Activated T-helper 1 cell treated with anti-CD3 and anti-CD28 coated beads, Interleukin-2, amount 50 U/mL, for 16 hours (primary cell): ENCODE measurements around the gene ACYP2.
A peak's percentile ranks its signal among the peaks of the same experiment; 100 is the strongest.
"Not testable (repeated sequence)": the region's sequence is repeated elsewhere in the genome, so short reads cannot be mapped to it uniquely, and the experiment has no call there.

ENCODE experiments used
- DNase-seq, 2 donors: peaks; one replicate each; pipeline ENCODE4 v3.0.0-alpha.2; 2020; ENCODE audit warnings: low read depth in 1 of 2, low spot score in 1 of 2

ACYP2 gene

GRCh38 chr2:54115284-54116137 lies at the start of gene ACYP2:
Gene ACYP2, plus strand, starts transcription at chr2:54115615.
- peak; percentile 85 to 88 for DNase-seq

DNA sequence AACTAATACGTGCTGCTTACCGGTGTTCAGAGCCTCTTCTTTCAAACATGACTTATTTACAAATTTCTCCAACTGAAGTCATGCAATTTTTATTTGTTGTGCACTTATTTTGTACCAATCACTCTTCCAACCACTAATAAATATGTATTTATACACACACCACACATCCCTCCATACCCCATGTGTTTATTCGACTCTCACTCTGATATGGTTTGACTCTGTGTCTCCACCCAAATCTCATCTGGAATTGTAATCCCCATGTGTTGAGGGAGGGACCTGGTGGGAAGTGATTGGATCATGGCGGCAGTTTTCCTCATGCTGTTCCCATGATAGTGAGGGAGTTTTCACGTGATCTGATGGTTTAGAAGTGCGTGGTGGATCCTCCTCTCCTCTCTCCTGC lies 49.5 kb upstream of the ACYP2 start:
- no peak for DNase-seq

- DNase-seq: no peak
Measured at GRCh38 chr2:54067851-54068375, 47.5 kb upstream of the ACYP2 start.

- not testable (repeated sequence) for DNase-seq
Measured at GRCh38 chr2:54072483-54072882, 42.9 kb upstream of the ACYP2 start.

- no peak for DNase-seq
Measured at GRCh38 chr2:54073796-54074195, 41.6 kb upstream of the ACYP2 start.

- DNase-seq: no peak
Measured at GRCh38 chr2:54074606-54075341, 40.6 kb upstream of the ACYP2 start.

- DNase-seq: no peak
Measured at GRCh38 chr2:54076586-54076985, 38.8 kb upstream of the ACYP2 start.

DNA sequence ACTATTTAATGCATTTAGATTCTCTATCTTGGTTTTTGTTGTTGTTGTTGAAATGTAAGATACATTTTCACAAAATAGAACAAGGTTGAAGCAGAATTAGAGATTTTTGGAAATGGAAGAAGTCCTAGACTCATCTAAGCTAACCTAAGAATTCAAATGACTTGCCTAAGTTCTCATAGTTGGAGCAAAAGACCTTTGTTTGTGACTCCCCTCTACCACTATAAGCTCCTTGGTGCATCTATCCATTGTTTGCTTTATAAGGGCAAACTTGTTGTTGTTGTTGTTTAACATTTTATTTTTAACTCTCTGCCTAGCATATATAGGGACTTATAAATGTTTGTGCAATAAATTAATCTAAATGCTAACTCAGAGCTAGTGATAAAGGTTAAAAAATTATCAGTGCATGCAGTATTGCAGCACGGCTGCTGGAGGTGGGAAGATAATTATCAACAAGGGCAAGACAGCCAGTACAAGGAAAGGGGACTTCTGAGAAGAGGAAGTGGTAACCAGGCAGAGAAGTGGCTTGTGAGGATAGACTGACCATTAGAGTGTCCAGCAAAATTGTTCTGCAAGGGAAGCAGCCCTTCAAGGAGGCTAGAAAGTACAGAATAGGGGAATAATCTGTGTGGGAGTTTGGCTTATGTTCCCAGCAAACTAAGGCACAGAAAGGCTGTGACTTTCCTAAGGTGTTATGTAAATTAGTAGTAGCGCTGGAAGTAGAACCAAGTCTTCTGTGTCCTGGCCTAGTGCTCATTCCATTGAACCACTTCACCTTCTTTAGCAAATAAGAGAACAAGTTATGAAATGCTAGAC lies 38.1 kb upstream of the ACYP2 start:
- DNase-seq: no peak

DNA sequence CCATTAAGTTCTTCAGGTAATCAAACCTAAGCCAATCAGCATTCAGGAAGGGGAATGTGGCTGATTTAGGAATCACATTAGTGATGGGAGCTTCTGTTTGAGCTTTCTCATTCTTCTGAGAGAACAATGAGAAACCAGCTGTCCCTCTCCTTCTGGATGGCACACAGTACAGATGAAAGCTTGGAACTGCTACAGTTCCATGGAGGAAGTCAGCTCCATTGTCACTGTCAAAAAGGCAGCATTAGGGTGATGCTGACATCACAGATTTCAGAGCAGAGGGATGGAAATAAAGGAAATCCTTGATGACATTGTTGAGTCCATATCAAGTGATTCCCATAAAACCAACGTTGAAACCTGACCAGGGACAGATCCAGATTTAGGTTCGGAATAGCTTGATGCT lies 36.1 kb upstream of the ACYP2 start:
- no peak for DNase-seq

GRCh38 chr2:54081574-54081973 lies 33.8 kb upstream of the ACYP2 start:
- no peak for DNase-seq

- no peak for DNase-seq
Measured at GRCh38 chr2:54083021-54083420, 32.4 kb upstream of the ACYP2 start.

- no peak for DNase-seq
Measured at GRCh38 chr2:54083445-54083844, 32.0 kb upstream of the ACYP2 start.

DNA sequence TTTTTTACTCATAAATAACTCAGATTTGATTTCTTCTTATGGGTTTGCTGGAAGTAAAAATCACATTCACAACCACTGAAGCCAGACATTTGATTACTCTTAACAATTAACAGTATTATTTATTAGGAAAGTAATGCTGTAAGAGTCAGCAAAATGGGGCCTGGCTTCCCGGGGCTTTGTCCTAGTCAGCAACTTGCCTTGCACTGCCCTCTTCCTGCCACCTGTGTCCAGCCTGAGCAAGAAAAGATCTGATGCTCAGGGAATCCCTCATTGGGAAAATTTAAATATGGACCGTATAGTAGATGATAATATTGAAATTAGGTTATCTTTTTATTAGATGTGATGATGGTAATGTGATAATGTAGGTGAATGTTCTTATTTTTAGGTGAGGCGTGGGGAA lies 30.8 kb upstream of the ACYP2 start:
- no peak for DNase-seq

DNA sequence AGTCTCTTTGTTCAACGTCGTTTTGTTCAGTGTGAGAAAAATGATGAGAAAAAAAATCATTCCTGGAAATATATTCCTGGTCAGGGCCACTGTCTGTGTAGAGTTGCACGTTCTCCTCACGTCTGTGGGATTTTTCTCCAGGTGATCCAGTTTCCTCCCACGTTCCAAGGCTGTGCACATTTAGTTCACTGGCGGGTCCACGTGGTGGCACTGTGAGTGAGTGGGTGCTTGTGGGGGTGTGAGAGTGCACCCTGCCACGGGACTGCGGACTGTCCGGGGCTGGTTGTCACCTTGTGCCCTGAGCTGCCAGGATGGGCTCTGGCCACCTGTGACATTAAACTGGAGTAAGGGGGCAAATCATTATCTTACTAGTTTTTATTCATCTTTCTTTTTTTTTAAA lies 30.3 kb upstream of the ACYP2 start:
- no peak for DNase-seq

- no peak for DNase-seq
Measured at GRCh38 chr2:54086157-54086556, 29.3 kb upstream of the ACYP2 start.

DNA sequence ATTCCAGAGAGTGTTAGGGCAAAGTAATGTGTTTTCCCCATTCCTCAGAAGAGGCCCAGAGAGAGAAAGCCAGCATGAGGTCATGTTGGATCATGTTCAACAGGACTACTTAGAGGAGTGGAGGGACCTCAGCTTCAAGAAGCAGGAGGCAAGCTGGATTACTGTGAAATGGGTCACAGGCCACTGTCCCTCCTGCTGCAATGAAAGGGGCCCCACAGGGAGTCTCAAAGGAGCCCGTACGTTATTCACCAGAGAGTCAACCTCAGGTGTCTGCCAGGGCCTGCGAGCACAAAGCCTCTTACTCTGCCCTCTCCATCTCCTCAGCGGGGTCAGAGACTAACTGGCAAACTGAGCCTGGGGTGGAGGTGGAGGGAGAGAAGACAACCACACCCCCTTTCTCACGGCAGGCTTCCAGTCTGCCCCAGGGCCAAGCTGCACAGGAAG lies 27.2 kb upstream of the ACYP2 start:
- no peak for DNase-seq

DNA sequence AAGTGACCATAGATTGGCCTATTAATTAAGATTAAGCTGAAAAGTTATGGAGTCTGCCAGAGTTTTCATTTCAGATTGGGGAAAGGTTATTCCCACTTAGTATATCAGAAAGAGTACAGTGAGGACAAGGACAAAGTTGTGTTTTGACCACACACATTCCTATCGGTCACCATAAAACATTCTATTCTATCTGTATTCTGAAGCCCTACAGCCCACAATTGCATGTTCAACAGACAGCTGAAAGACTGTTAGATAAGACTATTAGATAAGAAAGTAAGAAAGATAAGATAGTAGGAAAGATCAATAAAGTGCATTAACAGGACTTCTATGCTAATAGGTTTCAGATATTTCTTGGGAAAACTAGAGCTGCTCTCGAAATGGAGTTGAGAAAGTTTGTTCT lies 26.7 kb upstream of the ACYP2 start:
- DNase-seq: no peak

DNA sequence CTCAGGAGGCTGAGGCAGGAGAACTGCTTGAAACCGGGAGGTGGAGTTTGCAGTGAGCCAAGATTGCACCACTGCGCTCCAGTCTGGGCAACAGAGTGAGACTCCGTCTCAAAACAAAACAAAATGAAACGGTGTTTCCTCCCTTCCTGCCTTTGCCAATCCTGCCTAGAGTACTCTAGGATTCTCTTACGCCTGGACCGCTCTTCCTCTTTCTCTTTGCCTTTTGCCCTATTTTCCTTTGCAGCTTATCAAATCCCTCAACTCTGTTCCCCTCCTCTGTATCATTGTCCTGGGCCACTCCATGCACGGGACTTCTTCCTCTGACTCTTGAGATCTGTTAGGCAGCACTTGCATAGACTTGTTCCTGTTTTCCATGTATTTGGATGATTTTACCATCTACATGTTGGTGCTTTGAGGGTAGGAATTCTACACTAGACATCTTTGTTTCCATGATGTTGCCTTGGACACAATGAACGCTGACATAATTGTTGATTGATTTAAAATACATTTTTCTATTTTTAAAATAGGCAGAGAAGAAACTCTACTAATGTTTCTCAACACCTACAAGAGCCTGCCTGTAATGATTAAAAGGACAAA lies 24.8 kb upstream of the ACYP2 start:
- DNase-seq: no peak

- no peak for DNase-seq
Measured at GRCh38 chr2:54092940-54093339, 22.5 kb upstream of the ACYP2 start.

- not testable (repeated sequence) for DNase-seq
Measured at GRCh38 chr2:54095406-54095805, 20.0 kb upstream of the ACYP2 start.

- not testable (repeated sequence) for DNase-seq
Measured at GRCh38 chr2:54096141-54096540, 19.3 kb upstream of the ACYP2 start.
